Thyroid gland (tissue), 4 donors: Measurements from ENCODE around the gene CAMTA1.

Experiments used
- CTCF ChIP-seq, 6 experiments: fragments of 200-600 bp in 3 of 6; fragments of 450-650 bp in 3 of 6; sonication (generic) in 3 of 6; IDR thresholded peaks; one replicate each; pipeline ENCODE4 v1.5.1; 2016 to 2019; ENCODE audit warnings: antibody characterized with exemption in 6 of 6, mild to moderate bottlenecking in 2 of 6, inconsistent platforms in 1 of 6, moderate library complexity in 1 of 6
- POLR2A ChIP-seq, 2 donors: fragments of 450-650 bp; IDR thresholded peaks; one replicate each; pipeline ENCODE4 v1.6.1; 2017; ENCODE audit warnings: antibody characterized with exemption in 2 of 2, mild to moderate bottlenecking in 2 of 2, moderate library complexity in 1 of 2

- no peak for TF ChIP-seq CTCF (IDR thresholded peaks at IDR 0.05)
- TF ChIP-seq POLR2A (IDR thresholded peaks at IDR 0.05), result no peak
Observed at GRCh38 chr1:7236844-7237515, 451.7 kb downstream of the CAMTA1 start.
